Stimulated activated CD4-positive, alpha-beta T cell treated with anti-CD3 and anti-CD28 coated beads, Interleukin-2, amount 100 ng/mL, for 4 hours (primary cell): ENCODE results near the gene USP2.

Experiments
- DNase-seq: peaks from one replicate; pipeline ENCODE4 v3.0.0-alpha.2; 2020; ENCODE audit warnings: low read depth

Gene USP2

DNA sequence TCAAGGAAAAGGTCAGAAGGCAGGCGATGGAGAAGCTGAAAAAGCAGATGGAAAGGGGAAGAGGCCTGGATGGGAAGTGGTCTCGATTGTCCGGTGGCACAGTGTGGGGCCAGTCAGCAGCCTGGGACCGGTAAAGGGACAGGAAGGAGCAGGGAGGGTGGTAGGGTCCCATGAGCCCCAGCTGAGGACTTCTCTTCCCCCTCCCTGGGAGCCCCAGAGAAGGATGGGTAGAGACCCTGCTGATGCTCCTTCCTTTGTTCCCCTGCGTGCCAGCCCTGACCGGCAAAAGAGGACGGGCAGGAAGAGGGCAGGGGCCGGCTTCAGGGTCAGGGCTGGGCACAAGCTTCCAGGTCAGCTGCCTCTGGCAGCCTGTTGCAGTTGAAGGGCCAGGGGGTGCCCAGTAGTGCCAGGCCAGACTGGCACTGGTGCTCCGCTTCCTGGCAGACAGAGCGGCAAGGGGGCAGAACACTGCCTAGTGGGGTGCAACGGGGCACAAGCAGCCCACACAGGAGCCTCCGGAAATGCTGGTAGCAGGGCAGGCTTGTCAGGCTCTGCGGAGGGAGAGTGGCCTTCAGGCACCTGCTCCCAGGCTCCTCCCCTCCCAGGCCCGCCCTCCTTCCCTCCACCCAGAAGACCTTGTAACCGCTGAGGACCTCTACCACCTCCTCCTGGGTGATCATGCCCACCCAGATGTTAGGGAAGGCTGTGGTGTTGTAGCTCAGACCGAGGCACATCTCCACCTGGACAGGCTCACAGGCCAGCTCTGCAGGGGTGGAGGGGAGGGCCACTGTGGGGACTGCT lies 40.1 kb downstream of the USP2 start:
- DNase-seq: no peak

DNA sequence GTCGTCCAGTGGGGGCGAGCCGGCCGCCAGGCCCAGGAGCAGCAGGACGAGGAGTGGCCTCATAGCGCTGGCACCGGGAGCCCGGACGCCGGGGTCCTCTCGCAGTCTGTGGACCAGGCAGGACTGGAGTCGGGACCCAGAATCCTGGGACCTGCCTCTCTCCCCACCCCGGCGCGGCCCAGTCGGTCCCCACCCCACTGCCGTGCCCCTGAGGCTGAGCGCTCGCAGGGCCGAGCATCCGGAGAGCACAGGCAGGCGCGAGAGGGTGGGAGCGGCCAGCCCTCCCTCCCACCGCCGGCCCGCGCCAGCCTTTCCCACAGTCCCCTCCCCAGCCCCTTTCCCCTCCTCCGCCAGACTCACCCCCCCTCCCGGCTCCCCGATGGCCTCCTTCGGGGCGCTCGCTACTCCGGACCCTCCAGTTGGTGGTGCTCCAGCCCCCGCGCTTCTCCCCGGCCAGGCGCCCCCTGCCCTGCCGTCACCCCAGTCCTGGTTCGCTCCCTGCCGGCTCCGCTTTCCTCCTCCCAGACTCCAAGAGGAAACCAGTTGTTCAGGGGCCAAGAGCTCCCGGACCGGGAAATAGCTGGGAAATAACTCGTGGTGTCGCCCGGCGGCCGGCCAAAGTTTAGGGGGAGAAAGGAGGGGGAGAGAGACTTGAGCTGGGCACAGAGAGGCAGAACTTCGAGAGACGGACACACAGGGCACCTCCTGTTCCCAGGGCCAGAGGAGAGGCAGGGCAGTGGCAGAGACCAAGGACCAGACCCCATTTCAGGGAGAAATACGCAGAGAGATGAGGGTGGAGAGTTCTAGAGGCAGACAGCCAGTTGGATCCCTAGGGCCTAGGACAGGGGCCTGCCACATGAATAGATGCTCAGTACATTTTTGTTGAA lies 40.9 kb downstream of the USP2 start, which contains the start of gene C1QTNF5:
C1QTNF5 (minus strand) TSS at position 549 of the 887 bp plus-strand sequence; CDS start at position 63, 486 bp downstream.
- no peak for DNase-seq

DNA sequence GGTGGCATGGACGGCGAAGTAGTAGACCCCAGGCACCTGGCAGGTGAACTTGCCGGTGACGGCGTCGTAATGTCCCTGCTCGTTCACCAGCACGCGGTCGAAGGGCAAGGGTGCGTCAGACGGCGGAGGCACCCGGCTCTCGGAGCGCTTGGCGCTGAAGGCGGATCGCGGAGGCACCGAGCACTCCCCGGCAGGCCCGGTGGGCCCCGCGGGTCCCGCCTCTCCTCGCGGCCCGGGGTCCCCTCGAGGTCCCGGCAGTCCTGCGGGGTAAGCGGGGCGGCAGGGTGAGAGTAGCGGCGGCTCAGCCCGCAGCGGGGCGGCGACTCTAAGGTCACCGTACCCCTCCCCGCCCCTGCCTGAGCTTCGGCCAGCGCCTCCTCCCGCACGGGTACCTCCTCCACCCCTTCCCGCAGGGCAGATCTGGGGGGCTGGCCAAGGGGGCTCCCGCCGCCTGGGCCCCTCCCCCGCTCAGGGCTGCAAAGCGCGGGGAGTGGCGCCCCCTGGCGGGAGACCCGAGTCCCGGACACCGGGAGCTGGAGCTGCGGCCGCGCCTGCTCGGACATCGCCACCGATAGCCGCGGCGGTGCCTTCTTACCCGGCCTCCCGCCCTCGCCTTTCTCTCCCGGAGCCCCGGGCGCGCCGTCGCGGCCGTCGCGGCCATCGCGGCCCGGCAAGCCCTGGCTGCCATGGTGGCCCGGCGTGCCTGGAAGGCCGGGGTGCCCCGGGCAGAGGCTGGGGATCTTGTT lies 41.7 kb downstream of the USP2 start:
- no peak for DNase-seq

DNA sequence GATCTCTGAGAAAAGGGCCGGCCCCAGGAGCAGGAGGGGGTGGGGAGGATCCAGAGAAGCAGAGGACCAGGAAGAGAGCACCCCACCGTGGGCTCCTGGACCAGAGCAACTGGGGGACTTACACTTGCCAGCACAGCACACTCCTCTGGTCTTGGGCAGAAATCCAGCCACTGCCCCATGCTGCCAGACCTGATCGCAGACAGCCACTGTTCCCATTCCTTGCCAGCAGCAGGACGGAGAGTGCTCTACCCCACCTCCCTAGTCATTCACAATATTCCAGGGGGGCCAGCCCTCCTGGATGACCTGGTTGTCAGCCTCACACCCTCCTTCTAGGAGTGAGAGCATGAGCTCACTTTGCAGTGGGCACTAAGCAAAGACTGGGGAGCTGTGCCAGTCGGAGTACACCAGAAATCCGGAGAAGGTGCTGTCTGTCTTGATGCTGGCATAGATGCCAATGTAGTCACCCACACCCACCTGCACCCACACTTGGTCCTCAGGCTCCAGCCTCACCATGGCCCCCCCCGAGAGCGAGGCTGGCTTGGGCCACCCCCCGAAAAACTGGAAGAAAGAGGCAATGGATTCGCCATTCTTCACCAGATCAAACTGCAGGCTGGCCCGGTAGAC lies 42.4 kb downstream of the USP2 start:
- no peak for DNase-seq

DNA sequence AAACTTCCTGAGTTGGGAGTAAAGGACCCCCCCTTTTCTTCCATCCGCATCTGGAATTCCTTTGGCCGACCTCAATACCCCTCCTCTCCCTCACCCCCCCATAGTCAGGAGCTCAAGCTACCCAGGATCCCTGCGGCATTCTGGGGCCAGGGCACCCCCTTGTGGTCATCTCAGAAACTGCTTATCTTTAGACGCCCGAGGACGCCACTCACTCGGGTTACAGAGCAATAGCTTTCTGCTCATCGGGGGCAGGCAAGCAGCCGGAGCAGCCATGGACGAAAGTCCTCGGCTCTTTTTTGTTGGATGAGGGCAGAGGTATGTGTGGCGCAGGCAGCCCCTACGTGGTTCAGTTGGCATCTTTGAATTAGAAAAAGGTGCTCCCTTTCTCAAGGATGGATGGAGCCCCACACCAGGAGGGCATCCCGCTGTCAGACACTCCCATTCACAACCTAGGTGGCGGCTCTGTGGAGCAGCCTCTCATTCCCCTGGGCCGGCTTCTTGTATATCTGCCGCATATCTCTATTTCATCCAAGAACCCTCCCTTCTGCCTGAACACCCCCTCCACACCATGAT lies 43.1 kb downstream of the USP2 start:
- DNase-seq: peak; percentile 49

DNA sequence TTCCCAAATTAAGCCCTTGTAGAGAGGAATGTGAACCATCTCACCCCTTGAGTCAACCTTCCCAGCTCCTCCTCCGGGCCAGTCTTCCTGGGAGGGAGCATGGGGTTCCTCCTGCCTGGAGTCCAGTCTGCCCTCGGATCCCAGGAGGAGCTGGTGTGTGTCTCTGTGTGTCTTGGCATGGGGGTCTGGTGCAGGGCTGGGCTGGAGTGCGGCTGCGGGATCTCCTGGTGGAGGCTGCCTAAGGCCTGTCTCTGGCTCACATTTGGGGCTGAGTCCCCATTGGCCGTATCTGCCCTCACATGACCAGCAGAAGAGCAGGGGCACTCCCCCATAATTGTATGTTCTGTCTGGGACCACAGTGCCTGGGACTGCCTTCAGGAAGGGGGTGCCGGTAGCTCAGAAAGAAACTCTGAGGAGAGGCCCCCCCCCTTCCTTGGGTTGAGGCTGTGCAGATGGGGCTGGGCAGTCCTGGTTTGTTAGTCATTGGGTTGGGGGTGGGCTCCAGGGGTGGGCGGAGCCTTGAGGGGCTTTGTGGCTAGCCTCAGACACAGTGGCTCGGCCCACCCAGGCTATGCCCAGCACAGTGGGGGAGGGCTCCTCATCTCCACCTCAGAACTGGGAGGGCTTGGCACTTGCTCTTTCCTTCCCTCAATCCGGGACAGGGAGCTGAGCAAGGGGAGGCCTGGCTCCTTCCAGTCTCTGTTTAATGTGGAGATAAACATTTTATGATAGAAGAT lies 43.7 kb downstream of the USP2 start:
- DNase-seq: no peak

DNA sequence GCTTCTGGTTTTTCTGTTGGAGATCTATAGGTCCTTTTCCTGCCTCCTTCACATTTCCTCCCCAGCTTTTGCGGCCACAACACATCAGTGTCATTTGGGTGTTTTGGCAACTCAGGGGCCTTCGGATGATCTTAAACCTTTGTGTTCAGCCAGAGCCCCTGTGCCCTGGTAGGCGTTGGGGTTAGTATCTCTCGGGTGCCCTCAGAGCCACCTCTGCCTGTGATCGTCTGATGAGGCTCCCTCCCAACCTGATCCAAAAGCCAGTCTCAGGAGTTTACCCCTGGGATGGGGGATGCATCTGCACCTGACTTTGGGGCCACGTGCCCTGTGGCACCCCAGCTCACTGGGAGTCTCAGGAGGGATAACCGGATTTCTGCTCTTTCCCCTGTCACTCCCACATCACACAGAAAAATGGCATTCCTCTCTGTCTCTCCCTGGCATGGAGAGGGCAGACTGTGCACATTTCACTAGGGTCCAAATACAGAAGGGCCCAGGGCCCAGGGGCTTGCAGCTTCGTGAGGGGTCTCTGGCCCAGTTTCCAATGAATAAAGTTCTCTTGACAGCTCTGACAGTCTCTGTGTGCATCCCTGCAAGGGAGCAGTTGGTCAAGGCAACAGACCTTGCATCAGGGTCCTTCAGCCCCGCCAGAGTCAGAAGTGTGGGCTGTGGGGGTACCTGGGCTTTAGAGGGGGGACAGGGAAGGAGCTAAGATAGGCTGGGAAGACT lies 44.6 kb downstream of the USP2 start:
- DNase-seq: no peak

DNA sequence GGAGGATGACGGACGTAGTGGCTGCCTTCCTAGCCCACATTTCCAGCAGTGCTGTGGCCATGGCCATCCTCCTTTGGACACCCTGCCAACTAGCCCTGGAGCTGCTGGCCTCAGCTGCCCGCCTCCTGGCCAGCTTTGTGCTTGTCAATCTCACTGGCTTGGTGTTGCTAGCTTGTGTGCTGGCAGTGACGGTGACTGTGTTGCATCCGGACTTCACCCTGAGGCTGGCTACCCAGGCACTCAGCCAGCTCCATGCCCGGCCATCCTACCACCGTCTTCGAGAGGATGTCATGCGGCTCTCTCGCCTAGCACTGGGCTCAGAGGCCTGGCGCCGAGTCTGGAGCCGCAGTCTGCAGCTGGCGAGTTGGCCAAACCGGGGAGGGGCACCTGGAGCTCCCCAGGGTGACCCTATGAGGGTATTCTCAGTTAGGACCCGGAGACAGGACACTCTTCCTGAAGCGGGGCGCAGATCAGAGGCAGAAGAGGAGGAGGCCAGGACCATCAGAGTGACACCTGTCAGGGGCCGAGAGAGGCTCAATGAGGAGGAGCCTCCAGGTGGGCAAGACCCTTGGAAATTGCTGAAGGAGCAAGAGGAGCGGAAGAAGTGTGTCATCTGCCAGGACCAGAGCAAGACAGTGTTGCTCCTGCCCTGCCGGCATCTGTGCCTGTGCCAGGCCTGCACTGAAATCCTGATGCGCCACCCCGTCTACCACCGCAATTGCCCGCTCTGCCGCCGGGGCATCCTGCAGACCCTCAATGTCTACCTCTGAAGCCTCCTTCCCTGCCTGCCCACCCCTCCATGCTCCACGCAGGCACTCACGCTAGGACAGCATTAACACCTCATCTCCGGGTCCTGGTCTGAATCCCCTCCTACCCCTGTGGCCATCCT lies 45.6 kb downstream of the USP2 start:
- DNase-seq: no peak

DNA sequence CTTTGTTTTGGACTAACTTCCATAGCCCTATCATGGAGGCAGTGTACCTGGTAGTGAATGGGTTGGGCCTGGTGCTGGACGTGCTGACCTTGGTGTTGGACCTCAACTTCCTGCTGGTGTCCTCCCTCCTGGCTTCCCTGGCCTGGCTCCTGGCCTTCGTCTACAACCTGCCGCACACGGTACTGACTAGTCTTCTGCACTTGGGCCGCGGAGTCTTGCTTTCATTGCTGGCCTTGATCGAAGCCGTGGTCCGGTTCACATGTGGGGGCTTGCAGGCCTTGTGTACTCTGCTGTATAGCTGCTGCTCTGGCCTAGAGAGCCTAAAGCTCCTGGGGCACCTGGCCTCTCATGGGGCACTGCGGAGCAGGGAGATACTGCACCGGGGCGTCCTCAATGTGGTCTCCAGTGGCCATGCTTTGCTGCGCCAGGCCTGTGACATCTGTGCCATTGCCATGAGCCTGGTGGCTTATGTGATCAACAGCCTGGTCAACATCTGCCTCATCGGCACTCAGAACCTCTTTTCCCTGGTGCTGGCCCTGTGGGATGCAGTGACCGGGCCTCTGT lies 46.3 kb downstream of the USP2 start:
- no peak for DNase-seq

DNA sequence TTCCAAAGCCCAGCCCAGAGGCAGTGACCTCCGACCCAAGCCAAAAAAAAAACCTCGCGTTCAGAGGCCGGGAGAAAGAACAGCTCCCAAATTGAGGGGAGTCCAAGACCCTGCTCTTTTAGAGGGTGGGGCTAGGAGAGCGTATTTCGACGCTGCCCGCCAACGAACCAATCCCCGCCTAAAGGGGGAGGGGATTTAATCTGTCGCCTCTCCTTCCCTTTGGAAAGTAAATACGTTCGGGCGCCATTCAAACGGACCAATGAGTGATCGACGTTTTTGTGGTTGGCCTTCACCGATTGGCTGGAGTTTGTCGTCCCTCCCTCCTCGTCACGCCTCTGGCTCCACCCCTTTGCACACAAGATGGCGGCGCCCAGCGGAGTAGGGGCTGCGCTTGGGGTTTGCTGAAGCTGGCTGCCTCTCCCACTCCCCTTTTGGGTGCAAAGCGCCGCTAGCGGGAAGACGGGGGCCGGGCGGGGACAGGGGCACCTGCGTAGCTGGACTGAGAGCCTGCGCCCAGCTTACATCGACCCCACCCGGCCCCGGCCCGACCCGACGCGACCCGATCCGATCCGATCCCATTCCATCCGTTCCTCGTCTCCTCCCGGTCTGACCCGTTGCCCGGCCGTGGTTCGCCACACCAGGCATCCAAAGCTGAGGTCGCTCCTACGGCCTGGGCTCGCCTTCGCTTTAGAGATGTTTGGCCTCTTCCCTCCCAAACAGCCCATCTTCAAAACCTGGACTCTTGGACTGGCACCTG lies 47.1 kb downstream of the USP2 start, which contains the start of gene RNF26:
RNF26 (plus strand) TSS at position 354 of the 757 bp plus-strand sequence. CDS start 596 bp downstream, outside the sequence.
- peak; percentile 93 for DNase-seq

DNA sequence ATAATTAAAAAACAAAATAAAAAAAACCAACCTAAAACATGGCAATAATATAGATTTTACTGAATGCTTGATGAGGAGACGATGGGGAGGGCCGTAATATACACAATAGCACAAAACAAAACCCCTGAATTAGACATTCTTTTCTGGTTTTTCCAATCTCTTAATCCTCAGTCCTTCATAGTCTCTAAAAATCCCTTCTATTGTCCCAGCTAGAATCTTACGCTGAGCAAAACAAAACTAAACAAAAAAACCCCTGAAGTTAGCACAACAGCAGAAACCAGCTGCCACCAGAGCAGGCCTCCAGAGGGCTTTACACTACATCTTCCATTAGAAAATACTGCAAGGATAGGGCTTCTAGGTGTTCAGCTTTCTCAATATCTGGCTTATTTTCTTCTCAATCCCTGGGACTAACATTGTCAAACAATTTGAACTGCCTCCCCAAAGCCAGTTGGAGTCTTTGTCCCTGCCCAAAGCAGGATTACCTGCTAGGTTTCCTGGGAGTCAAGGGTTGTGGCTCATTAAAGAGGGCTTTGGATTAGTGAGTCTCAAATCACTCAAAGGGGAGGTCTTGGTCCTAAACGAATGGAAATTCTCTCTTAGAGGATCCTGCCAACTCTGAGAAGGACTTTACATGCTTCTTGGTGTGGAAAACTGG lies 49.3 kb downstream of the USP2 start:
- no peak for DNase-seq

DNA sequence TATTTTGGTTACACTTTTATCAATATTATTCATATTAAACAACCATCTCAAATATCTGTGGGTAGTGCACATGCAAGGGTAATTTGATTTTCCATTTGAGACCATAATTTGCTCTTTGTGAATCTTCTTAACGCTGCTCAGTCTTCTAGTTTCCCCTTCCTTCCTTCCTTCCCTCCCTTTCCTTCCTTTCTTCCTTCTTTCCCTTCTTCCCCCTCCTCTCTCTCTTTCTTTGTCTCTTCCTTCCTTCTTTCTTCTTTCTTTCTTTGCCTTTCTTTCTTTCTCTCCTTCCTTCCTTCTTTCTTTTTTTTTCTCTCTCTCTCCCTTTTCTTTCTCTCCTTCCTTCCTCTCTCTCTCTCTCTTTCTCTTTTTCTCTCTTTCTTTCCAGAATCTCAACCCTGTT lies 51.3 kb downstream of the USP2 start:
- DNase-seq: no peak

DNA sequence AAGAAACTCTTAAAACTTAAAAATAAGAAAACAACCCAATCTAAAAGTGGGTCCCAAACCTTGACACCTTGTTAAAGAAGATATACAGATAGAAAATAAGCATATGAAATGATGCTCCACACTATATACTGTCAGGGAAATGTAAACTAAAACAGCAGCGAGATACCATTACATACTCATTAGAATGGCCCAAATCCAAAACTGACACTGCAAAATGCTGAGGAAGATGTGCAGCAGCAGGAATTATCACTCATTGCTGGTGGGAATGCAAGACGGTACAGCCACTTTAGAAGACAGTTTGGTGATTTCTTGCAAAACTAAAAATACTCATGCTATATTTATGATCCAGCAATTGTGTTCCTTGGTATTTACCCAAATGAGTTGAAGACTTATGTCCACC lies 52.2 kb downstream of the USP2 start:
- DNase-seq: no peak

DNA sequence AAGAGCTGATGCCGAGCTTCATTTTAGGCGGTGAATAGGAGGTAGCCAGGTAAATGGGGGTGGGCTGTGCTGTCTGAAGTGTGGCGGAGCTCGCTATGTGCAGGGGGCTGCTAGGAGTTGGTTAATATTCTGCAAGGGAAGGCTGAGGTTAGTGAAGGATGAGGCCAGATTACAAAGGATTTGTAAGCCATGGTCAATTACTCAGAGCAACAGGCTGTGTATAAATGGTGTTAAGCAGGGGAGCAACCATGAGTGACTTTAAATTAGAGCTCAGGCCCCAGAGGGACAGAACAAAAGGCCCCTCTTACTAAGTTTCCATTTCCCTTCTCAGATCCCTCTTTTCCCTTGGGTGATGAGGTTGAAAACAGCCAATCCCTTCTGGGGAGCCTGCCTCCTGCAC lies 57.3 kb downstream of the USP2 start:
- no peak for DNase-seq

DNA sequence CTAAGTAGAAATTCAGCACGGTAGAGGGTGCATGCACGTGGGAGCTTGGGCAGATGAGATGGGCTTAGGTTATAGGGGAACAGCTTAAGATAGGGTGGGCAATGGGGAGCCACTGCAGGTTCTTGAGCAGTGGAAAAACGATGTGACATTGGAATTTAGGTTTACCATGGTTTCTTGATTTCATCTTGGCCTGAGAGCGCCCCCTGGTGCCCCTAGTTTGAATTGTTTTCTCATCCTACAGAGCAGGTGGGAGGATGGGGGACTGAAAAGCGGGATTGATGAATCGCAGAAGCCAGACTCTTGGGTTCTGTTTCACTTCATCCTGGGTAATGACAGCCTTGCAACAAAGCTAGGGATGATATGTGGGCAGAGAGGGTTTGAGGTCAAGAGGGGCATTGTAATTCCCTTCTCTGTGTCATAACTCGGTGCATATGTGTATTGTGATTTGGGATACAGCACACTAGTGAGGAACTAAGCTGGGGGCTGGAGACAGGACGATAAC lies 57.9 kb downstream of the USP2 start:
- DNase-seq: peak; percentile 70

DNA sequence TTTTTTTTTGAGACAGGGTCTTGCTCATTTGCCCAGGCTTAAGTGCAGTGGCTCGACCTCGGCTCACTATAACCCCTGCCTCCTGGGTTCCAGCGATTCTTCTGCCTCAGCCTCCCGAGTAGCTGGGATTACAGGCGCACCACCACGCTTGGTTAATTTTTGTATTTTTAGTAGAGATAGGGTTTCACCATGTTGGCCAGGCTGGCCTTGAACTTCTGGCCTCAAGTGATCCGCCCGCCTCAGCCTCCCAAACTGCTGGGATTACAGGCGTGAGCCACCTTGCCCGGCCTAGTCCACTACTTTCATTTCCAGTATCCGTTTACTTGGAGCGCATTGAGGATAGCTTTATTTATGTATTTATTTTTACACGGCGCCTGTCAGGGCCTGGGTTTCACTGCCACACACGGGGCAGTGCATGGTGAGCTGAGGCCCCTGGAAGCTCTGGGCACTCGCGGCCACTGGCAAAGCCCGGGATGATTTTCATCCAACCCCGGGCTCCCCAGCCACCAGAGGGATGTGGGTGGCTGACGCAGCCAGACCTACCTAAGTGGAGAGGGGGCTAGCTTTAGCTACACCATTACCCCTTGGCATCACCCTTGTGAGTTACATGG lies 58.5 kb downstream of the USP2 start:
- DNase-seq: no peak

DNA sequence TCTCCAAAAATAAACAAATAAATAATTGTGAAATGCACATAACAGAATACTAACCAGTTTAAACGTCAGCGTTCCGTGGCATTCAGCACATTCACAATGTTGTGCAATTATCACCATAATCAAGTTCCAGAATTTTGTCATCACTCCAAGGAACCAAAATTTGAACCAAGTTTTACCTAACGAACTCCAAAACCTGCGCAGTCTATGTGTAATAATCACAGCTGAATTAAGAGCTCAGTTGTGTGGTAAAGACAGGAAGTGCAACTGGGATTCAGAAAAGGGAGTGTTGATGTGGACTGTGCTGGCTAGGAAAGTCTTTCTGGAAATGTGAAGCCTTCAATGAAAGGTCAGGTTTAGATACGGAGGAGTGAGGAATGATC lies 59.1 kb downstream of the USP2 start:
- DNase-seq: no peak
